Cardiac muscle cell (in vitro differentiated cells and primary cell): ENCODE data around the gene LIN52. TPM values are rescaled to one million over a fixed set of nuclear protein-coding genes. Genes with fewer than 3 reads are reported as not detected.

Experiments
- DNase-seq, 2 donors: peaks; one replicate each; pipeline versions ENCODE4 v3.0.0 to v3.0.0-alpha.2; 2010 to 2017; ENCODE audit warnings: low read depth in 1 of 2, low spot score in 1 of 2
- H3K27ac ChIP-seq: fragments of 200-600 bp; sonication (generic); 2 replicates; pipeline ENCODE4 v1.5.1; 2016
- H3K27me3 ChIP-seq: fragments of 200-600 bp; sonication (generic); 2 replicates; pipeline ENCODE4 v1.6.0; 2016; ENCODE audit warnings: control low read depth
- H3K36me3 ChIP-seq: fragments of 200-600 bp; sonication (generic); 2 replicates; pipeline ENCODE4 v1.5.1; 2016; ENCODE audit warnings: control low read depth
- H3K4me1 ChIP-seq: fragments of 200-600 bp; sonication (generic); 2 replicates; pipeline ENCODE4 v1.8.1; 2017; ENCODE audit warnings: low read depth, mild to moderate bottlenecking, mixed run types
- H3K4me3 ChIP-seq: fragments of 200-600 bp; sonication (generic); 2 replicates; pipeline ENCODE4 v1.5.1; 2016; ENCODE audit warnings: mild to moderate bottlenecking
- H3K9me3 ChIP-seq: fragments of 200-600 bp; sonication (generic); 2 replicates; pipeline ENCODE4 v1.5.1; 2017; ENCODE audit warnings: low read depth, mild to moderate bottlenecking, control low read depth
- polyA plus RNA-seq: library from polyadenylated mRNA; unstranded; fragments of >200 nt; fragmentation: Nextera tagmentation; extraction: Ambion mirVana; gene quantifications from 2 replicates; pipeline ENCODE4 v1.2.1, GENCODE V29; 2016
- total RNA-seq: library from RNA; depleted of rRNA; stranded (reverse); fragments of >200 nt; gene quantifications from 2 replicates; pipeline ENCODE4 v1.2.3, GENCODE V29; 2016
- TF ChIP-seq, protein P1 (sequence below): IDR thresholded peaks from 2 replicates; pipeline ENCODE4 v1.5.1; 2012; ENCODE audit warnings: low read depth, mild to moderate bottlenecking, low read length

Gene LIN52
- total and polyA plus RNA-seq, 2 experiments from 2014 or later = 8.1 to 12.6 TPM

DNA sequence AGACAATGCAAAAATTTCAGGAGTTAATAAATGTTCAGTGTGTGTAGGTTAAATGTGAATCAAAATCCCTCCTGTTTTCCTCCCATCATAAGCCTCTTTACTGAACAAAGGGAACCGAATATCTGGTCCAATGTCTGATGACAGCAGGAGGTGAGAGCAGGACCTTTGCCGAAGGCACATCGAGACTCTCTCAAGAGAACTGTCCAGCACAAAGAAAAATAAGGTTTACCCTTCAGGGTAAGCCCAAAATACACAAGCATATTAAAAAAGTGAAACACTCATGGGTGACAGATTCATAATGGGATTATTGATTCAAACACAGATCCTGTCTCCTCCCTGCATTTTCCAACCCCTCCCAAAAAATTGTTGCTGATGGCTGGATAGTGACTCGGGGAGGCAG is 150.3 kb downstream of the LIN52 start:
- H3K27ac ChIP-seq = no peak overlapping the region
- no peak for DNase-seq
- H3K27me3 ChIP-seq = peaks cover 76% of the 10 kb centered on the region
- no peaks in the 10 kb centered on the region for H3K4me1 ChIP-seq
- no peaks in the 10 kb centered on the region for H3K9me3 ChIP-seq
- H3K4me3 ChIP-seq = no peak overlapping the region
- TF ChIP-seq, protein P1, sequence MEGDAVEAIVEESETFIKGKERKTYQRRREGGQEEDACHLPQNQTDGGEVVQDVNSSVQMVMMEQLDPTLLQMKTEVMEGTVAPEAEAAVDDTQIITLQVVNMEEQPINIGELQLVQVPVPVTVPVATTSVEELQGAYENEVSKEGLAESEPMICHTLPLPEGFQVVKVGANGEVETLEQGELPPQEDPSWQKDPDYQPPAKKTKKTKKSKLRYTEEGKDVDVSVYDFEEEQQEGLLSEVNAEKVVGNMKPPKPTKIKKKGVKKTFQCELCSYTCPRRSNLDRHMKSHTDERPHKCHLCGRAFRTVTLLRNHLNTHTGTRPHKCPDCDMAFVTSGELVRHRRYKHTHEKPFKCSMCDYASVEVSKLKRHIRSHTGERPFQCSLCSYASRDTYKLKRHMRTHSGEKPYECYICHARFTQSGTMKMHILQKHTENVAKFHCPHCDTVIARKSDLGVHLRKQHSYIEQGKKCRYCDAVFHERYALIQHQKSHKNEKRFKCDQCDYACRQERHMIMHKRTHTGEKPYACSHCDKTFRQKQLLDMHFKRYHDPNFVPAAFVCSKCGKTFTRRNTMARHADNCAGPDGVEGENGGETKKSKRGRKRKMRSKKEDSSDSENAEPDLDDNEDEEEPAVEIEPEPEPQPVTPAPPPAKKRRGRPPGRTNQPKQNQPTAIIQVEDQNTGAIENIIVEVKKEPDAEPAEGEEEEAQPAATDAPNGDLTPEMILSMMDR = no peak
- no peaks in the 10 kb centered on the region for H3K36me3 ChIP-seq

DNA sequence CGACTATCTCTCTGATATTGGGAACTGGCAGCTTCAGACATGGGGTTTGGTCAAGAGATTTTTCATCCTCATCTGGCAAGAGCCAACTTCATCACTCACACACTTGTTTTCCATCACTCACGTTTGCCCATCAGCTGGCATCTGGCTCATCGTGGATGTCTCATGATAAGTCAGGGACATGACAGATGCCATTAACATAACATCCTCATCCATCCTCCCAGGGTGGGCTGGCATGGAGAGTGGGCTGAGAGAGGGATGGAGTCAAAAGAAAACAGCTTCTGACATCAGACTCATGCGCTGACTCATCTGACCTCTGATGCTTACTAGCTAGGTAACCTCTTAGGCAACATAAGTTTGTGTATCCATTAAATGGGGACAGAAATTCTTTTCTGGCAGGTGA is 152.7 kb downstream of the LIN52 start:
- TF ChIP-seq, protein P1 = no peak
- Histone ChIP-seq H3K4me3 (no peak overlapping the region), H3K36me3 (no peaks in the 10 kb centered on the region), H3K9me3 (no peaks in the 10 kb centered on the region), H3K27ac (no peak overlapping the region), H3K27me3 (peaks cover 92% of the 10 kb centered on the region), H3K4me1 (peaks cover 10% of the 10 kb centered on the region)
- no peak for DNase-seq

DNA sequence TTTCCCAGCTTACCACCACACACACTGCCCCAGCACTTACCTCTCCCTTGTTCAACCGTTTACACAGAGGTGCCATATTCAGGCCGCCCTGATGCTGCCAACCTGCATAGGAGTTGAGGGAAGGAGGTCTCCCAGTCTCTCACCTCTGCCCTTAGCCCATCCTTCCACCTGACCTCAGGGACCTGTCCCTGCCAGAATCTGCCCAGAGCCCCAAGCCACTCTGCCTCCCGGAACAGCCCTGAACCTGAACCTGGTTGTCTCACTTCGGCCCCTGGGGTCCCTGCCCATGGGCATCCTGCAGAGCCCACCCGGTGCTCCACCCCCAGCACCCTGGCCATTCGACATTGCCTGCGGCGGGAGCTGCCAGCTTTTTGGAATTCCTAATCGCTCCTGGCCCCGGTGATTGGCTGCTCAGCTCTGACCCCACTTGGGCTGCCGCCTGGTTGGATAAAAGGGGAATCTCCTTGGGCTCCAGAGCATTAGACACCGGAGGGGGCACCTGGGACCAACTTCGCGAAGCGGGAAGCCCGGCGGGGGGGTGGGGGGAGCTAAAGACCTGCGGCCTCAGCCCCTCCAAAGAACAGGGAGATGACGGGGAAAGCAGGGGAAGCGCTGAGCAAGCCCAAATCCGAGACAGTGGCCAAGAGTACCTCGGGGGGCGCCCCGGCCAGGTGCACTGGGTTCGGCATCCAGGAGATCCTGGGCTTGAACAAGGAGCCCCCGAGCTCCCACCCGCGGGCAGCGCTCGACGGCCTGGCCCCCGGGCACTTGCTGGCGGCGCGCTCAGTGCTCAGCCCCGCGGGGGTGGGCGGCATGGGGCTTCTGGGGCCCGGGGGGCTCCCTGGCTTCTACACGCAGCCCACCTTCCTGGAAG is 154.5 kb downstream of the LIN52 start, which contains the start of gene VSX2:
VSX2 (plus strand) TSS at position 476 of the 874 bp plus-strand sequence; CDS start at position 589, 113 bp downstream.
- TF ChIP-seq, protein P1 = no peak
- H3K4me3 ChIP-seq = no peak within 1 kb of the TSS
- H3K27ac ChIP-seq = no peak within 1 kb of the TSS
- H3K9me3 ChIP-seq = no peaks in the 10 kb centered on the region
- DNase-seq = no peak
- peaks cover 10% of the 10 kb centered on the region for H3K4me1 ChIP-seq
- peaks cover 96% of the 10 kb centered on the region for H3K27me3 ChIP-seq
- no peaks in the 10 kb centered on the region for H3K36me3 ChIP-seq

GRCh38 chr14:74239848-74240793 is 155.4 kb downstream of the LIN52 start:
- peak overlapping the region; percentile 14 for H3K4me3 ChIP-seq
- H3K36me3 ChIP-seq = no peaks in the 10 kb centered on the region
- no peak for DNase-seq
- peaks cover 95% of the 10 kb centered on the region for H3K27me3 ChIP-seq
- peaks cover 10% of the 10 kb centered on the region for H3K4me1 ChIP-seq
- H3K9me3 ChIP-seq = no peaks in the 10 kb centered on the region
- no peak overlapping the region for H3K27ac ChIP-seq
- TF ChIP-seq, protein P1 = no peak
